H1 (cell line): Measurements from ENCODE around the gene ZBED1. TPM values are rescaled to one million over a fixed set of nuclear protein-coding genes. Genes with fewer than 3 reads are reported as not detected.

Experiments
- BACH1 ChIP-seq: IDR thresholded peaks from 2 replicates; pipeline ENCODE4 v1.6.1; 2012; ENCODE audit warnings: low read length, improper control_type of control experiment
- BCL11A ChIP-seq, 2 experiments: IDR thresholded peaks; one replicate each; pipeline ENCODE4 v1.6.1; 2011; ENCODE audit warnings: low read depth in 2 of 2, low read length in 2 of 2, mild to moderate bottlenecking in 2 of 2
- CBX8 ChIP-seq: fragments of 300-800, 300-1000 bp; sonication (generic); IDR thresholded peaks from 2 replicates; pipeline ENCODE4 v1.7.1; 2016; ENCODE audit warnings: low read depth, low read length, borderline replicate concordance
- GTF2F1 ChIP-seq: IDR thresholded peaks from 2 replicates; pipeline ENCODE4 v1.6.1; 2012; ENCODE audit warnings: low read depth, low read length, improper control_type of control experiment, borderline replicate concordance
- NANOG ChIP-seq: IDR thresholded peaks from 2 replicates; pipeline ENCODE4 v1.6.1; 2011; ENCODE audit warnings: low read length, low read depth, mild to moderate bottlenecking, inconsistent platforms; ENCODE audit not compliant: insufficient read depth, poor library complexity, severe bottlenecking
- NRF1 ChIP-seq: IDR thresholded peaks from 2 replicates; pipeline ENCODE4 v1.6.1; 2011; ENCODE audit warnings: mild to moderate bottlenecking, low read depth, low read length, improper control_type of control experiment
- RAD21 ChIP-seq, 2 experiments: IDR thresholded peaks in 1 of 2; conservative IDR thresholded peaks in 1 of 2; 2 replicates each; pipeline ENCODE4 v1.6.1; 2011; ENCODE audit warnings: low read depth in 2 of 2, low read length in 2 of 2, improper control_type of control experiment in 1 of 2, inconsistent platforms in 1 of 2, mild to moderate bottlenecking in 1 of 2, moderate library complexity in 1 of 2
- TCF12 ChIP-seq: IDR thresholded peaks from 2 replicates; pipeline ENCODE4 v1.6.1; 2011; ENCODE audit warnings: low read depth, mild to moderate bottlenecking, low read length
- TEAD4 ChIP-seq: IDR thresholded peaks from 2 replicates; pipeline ENCODE4 v1.6.1; 2012; ENCODE audit warnings: low read depth, low read length, inconsistent platforms, mixed read lengths
- polyA plus RNA-seq, 7 experiments: library from polyadenylated mRNA; depleted of rRNA in 3 of 7; stranded (reverse) in 5 of 7; unstranded in 2 of 7; fragments of >200 nt in 5 of 7; fragments of 200-250 nt in 2 of 7; gene quantifications; 1 replicate in 5 of 7; 2 replicates in 1 of 7; 4 replicates in 1 of 7; pipeline versions ENCODE4 v1.2.1 to v1.2.3, GENCODE V29; 2011 to 2013; ENCODE audit warnings: missing spikeins in 2 of 7, mixed read lengths in 2 of 7
- total RNA-seq: library from RNA; stranded (reverse); fragmentation: NEBNext Ultra II Directional; extraction: Animal tissue kit (Norgen Biotek cat#: 25700); gene quantifications from 2 replicates; pipeline ENCODE4 v1.2.1, GENCODE V29; 2021
- TF ChIP-seq, protein P1 (sequence below): fragments of 300-600 bp; sonication (generic); IDR thresholded peaks from 2 replicates; pipeline ENCODE4 v1.7.1; 2012; ENCODE audit warnings: low read length, moderate library complexity, mild to moderate bottlenecking, inconsistent platforms; ENCODE audit not compliant: insufficient replicate concordance

Gene ZBED1
- total and polyA plus RNA-seq, 2 of the 8 experiments (the other 6 are each of a cell fraction or from before 2014, with no cell fraction given), result 28.5 to 45.8 TPM

DNA sequence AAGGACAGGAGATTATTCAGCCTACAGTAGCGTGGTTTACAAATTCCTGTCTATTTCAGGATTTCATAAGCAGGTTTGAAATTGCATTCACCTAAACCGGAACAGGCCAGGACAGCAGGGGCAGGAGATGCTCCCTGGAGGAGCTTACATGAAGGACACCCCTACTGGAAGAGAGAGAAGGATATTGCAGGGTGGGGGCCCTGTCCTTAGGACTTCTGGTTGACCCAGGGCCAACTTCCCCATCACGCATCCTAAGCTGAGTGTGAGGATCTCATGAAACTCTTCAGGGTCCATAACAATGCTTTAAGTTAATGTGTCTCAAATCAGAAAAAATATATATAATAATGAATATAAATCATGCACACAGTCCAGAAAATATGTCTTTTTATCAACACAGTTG is 6.4 kb upstream of the ZBED1 start (continued):
- TF ChIP-seq, protein P1, sequence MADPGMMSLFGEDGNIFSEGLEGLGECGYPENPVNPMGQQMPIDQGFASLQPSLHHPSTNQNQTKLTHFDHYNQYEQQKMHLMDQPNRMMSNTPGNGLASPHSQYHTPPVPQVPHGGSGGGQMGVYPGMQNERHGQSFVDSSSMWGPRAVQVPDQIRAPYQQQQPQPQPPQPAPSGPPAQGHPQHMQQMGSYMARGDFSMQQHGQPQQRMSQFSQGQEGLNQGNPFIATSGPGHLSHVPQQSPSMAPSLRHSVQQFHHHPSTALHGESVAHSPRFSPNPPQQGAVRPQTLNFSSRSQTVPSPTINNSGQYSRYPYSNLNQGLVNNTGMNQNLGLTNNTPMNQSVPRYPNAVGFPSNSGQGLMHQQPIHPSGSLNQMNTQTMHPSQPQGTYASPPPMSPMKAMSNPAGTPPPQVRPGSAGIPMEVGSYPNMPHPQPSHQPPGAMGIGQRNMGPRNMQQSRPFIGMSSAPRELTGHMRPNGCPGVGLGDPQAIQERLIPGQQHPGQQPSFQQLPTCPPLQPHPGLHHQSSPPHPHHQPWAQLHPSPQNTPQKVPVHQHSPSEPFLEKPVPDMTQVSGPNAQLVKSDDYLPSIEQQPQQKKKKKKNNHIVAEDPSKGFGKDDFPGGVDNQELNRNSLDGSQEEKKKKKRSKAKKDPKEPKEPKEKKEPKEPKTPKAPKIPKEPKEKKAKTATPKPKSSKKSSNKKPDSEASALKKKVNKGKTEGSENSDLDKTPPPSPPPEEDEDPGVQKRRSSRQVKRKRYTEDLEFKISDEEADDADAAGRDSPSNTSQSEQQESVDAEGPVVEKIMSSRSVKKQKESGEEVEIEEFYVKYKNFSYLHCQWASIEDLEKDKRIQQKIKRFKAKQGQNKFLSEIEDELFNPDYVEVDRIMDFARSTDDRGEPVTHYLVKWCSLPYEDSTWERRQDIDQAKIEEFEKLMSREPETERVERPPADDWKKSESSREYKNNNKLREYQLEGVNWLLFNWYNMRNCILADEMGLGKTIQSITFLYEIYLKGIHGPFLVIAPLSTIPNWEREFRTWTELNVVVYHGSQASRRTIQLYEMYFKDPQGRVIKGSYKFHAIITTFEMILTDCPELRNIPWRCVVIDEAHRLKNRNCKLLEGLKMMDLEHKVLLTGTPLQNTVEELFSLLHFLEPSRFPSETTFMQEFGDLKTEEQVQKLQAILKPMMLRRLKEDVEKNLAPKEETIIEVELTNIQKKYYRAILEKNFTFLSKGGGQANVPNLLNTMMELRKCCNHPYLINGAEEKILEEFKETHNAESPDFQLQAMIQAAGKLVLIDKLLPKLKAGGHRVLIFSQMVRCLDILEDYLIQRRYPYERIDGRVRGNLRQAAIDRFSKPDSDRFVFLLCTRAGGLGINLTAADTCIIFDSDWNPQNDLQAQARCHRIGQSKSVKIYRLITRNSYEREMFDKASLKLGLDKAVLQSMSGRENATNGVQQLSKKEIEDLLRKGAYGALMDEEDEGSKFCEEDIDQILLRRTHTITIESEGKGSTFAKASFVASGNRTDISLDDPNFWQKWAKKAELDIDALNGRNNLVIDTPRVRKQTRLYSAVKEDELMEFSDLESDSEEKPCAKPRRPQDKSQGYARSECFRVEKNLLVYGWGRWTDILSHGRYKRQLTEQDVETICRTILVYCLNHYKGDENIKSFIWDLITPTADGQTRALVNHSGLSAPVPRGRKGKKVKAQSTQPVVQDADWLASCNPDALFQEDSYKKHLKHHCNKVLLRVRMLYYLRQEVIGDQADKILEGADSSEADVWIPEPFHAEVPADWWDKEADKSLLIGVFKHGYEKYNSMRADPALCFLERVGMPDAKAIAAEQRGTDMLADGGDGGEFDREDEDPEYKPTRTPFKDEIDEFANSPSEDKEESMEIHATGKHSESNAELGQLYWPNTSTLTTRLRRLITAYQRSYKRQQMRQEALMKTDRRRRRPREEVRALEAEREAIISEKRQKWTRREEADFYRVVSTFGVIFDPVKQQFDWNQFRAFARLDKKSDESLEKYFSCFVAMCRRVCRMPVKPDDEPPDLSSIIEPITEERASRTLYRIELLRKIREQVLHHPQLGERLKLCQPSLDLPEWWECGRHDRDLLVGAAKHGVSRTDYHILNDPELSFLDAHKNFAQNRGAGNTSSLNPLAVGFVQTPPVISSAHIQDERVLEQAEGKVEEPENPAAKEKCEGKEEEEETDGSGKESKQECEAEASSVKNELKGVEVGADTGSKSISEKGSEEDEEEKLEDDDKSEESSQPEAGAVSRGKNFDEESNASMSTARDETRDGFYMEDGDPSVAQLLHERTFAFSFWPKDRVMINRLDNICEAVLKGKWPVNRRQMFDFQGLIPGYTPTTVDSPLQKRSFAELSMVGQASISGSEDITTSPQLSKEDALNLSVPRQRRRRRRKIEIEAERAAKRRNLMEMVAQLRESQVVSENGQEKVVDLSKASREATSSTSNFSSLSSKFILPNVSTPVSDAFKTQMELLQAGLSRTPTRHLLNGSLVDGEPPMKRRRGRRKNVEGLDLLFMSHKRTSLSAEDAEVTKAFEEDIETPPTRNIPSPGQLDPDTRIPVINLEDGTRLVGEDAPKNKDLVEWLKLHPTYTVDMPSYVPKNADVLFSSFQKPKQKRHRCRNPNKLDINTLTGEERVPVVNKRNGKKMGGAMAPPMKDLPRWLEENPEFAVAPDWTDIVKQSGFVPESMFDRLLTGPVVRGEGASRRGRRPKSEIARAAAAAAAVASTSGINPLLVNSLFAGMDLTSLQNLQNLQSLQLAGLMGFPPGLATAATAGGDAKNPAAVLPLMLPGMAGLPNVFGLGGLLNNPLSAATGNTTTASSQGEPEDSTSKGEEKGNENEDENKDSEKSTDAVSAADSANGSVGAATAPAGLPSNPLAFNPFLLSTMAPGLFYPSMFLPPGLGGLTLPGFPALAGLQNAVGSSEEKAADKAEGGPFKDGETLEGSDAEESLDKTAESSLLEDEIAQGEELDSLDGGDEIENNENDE, result no peak
- TF ChIP-seq BACH1, result no peak
- no peak for TF ChIP-seq NANOG
- no peak for TF ChIP-seq NRF1
- TF ChIP-seq RAD21 (IDR thresholded peaks at IDR 0.05 in 1 of 2, conservative IDR thresholded peaks at IDR 0.05 in 1 of 2; ENCODE audit: low read depth in 2 of 2, low read length in 2 of 2), result no peak
- TF ChIP-seq GTF2F1, result no peak
- no peak for TF ChIP-seq TCF12
- no peak for TF ChIP-seq CBX8
- TF ChIP-seq TEAD4, result no peak
- no peak for TF ChIP-seq BCL11A (IDR thresholded peaks at IDR 0.05; ENCODE audit: low read depth in 2 of 2, low read length in 2 of 2)
